Karpas-422 (cell line): Measurements from ENCODE around the gene CSRNP2. TPM values are rescaled to one million over a fixed set of nuclear protein-coding genes. Genes with fewer than 3 reads are reported as not detected.

Source experiments
- DNase-seq: peaks from one replicate; pipeline ENCODE4 v3.0.0-alpha.2; 2015
- H2AFZ ChIP-seq: fragments of 200-600 bp; sonication (generic); 2 replicates; pipeline ENCODE4 v1.6.1; 2014; ENCODE audit warnings: antibody characterized with exemption, low read length, mixed read lengths
- H3K27ac ChIP-seq: fragments of 200-600 bp; sonication (generic); 2 replicates; pipeline ENCODE4 v1.5.1; 2014; ENCODE audit warnings: mild to moderate bottlenecking, low read length, moderate library complexity
- H3K27me3 ChIP-seq: fragments of 200-600 bp; sonication (generic); 2 replicates; pipeline ENCODE4 v1.6.1; 2014; ENCODE audit warnings: low read length, mixed read lengths
- H3K36me3 ChIP-seq: fragments of 200-600 bp; sonication (generic); 2 replicates; pipeline ENCODE4 v1.6.1; 2014; ENCODE audit warnings: low read length, mixed read lengths; ENCODE audit not compliant: insufficient read depth
- H3K4me1 ChIP-seq: fragments of 200-600 bp; sonication (generic); 2 replicates; pipeline ENCODE4 v1.6.1; 2014; ENCODE audit warnings: mild to moderate bottlenecking, low read length, mixed read lengths
- H3K4me2 ChIP-seq: fragments of 200-600 bp; sonication (generic); 2 replicates; pipeline ENCODE4 v1.6.1; 2014; ENCODE audit warnings: low read length, low read depth, mild to moderate bottlenecking; ENCODE audit not compliant: poor library complexity, severe bottlenecking
- H3K4me3 ChIP-seq: fragments of 200-600 bp; sonication (generic); 2 replicates; pipeline ENCODE4 v1.5.1; 2014; ENCODE audit warnings: mild to moderate bottlenecking, antibody characterized with exemption, low read length, mixed read lengths
- H3K79me2 ChIP-seq: fragments of 200-600 bp; sonication (generic); 2 replicates; pipeline ENCODE4 v1.6.1; 2014; ENCODE audit warnings: mild to moderate bottlenecking, low read length, mixed read lengths
- H3K9ac ChIP-seq: fragments of 200-600 bp; sonication (generic); 2 replicates; pipeline ENCODE4 v1.6.0; 2014; ENCODE audit warnings: low read length
- H3K9me2 ChIP-seq: fragments of 200-600 bp; sonication (generic), shearing (Covaris generic); replicated peaks from 2 replicates; pipeline ENCODE4 v1.6.0; 2014; ENCODE audit warnings: mild to moderate bottlenecking, low read length, moderate library complexity; ENCODE audit not compliant: insufficient read depth
- H3K9me3 ChIP-seq: fragments of 300-700, 200-600 bp; sonication (generic); 2 replicates; pipeline ENCODE4 v1.6.1; 2014; ENCODE audit warnings: low read length, mixed read lengths
- H4K20me1 ChIP-seq: fragments of 200-600 bp; sonication (generic); 2 replicates; pipeline ENCODE4 v1.6.1; 2014; ENCODE audit warnings: mild to moderate bottlenecking, antibody characterized with exemption, low read length, low read depth; ENCODE audit not compliant: insufficient read depth
- small RNA-seq: library from RNA; depleted of rRNA; stranded (forward); fragments of <200 nt; gene quantifications from one replicate; pipeline ENCODE3, GENCODE V24; 2014
- total RNA-seq: library from RNA; depleted of rRNA; stranded (reverse); fragments of >200 nt; shearing (Covaris generic); gene quantifications from 2 replicates; pipeline ENCODE4 v1.2.3, GENCODE V29; 2014; ENCODE audit warnings: low replicate concordance; rRNA removed

CSRNP2 gene
- total RNA-seq, 1 experiment from 2014 or later, result 15.2 TPM

GRCh38 chr12:51011955-51012354 is 71.4 kb downstream of the CSRNP2 start:
- Histone ChIP-seq H3K9ac (no peak overlapping the region), H3K27me3 (no peaks in the 10 kb centered on the region), H3K9me3 (no peaks in the 10 kb centered on the region), H3K9me2 (no peaks in the 10 kb centered on the region), H3K36me3 (0 out of 2 replicates have a peak, but pooled peaks cover 6% of the 10 kb centered on the region), H3K27ac (no peak overlapping the region), H3K4me3 (no peak overlapping the region), H2AFZ (no peak overlapping the region), H3K4me2 (no peak overlapping the region), H3K79me2 (peaks cover 81% of the 10 kb centered on the region), H4K20me1 (no peaks in the 10 kb centered on the region), H3K4me1 (peaks cover 23% of the 10 kb centered on the region)
- DNase-seq, result no peak

Small RNA genes within 50 kb of the gene (small RNA-seq; reads per million reads assigned to genes)
- gene RNU6-1273P (not detected), gene RNU6-87P (not detected)

Other genes starting within 250 kb of the CSRNP2 start
- not detected in 2 replicates for gene TMPRSS12, start 240.7 kb downstream of the CSRNP2 start, total RNA-seq
- gene HIGD1C, start 131.1 kb downstream of the CSRNP2 start, total RNA-seq, result not detected in 2 replicates
- gene SLC11A2, start 57.2 kb downstream of the CSRNP2 start, total RNA-seq, result 38.2 and 47.4 TPM in 2 replicates
- 95.0 and 105 TPM in 2 replicates for gene LETMD1, start 35.3 kb downstream of the CSRNP2 start, total RNA-seq
- 17.9 and 26.5 TPM in 2 replicates for gene TFCP2, start 89.5 kb upstream of the CSRNP2 start, total RNA-seq
- gene POU6F1, start 134.5 kb upstream of the CSRNP2 start, total RNA-seq, result 1.6 and 3.2 TPM in 2 replicates
- 189 and 362 TPM in 2 replicates for gene DAZAP2, start 155.2 kb upstream of the CSRNP2 start, total RNA-seq
- gene SMAGP, start 186.8 kb upstream of the CSRNP2 start, total RNA-seq, result 2.3 and 2.5 TPM in 2 replicates
- gene BIN2, start 240.6 kb upstream of the CSRNP2 start, total RNA-seq, result 5.5 and 10.0 TPM in 2 replicates